OCI-LY7 (cell line): ENCODE results near the gene KRTAP10-10. TPM values are rescaled to one million over a fixed set of nuclear protein-coding genes. Genes with fewer than 3 reads are reported as not detected.

Source experiments
- BruUV-seq: library from RNA; stranded (reverse); fragments of 400-500 nt; replicated peaks from 2 replicates; lab custom pipeline; 2021; lab: Mats Ljungman, UMichigan
- CTCF ChIA-PET: fragments of 300-600 bp; sonication (Branson Sonifier 250); formaldehyde crosslinking; loops from one replicate; lab custom pipeline; 2022; ENCODE audit warnings: antibody characterized with exemption; ENCODE audit not compliant: unreplicated experiment; lab: Charles Lee
- POLR2A ChIA-PET: fragments of 300-600 bp; sonication (Branson Sonifier 250); formaldehyde crosslinking; loops from one replicate; lab custom pipeline; 2022; ENCODE audit warnings: antibody characterized with exemption; lab: Charles Lee
- DNase-seq: peaks from one replicate; pipeline ENCODE4 v3.0.0-alpha.2; 2015; ENCODE audit warnings: low spot score
- H2AFZ ChIP-seq: fragments of 200-600 bp; sonication (generic), shearing (Covaris generic); 2 replicates; pipeline ENCODE4 v1.6.1; 2014; ENCODE audit warnings: mild to moderate bottlenecking, antibody characterized with exemption, low read length, moderate library complexity
- H3K27ac ChIP-seq: fragments of 200-600 bp; sonication (generic); 2 replicates; pipeline ENCODE4 v1.5.1; 2014; ENCODE audit warnings: mixed run types, low read depth, mild to moderate bottlenecking, moderate library complexity, low read length, inconsistent platforms; ENCODE audit not compliant: poor library complexity, severe bottlenecking
- H3K36me3 ChIP-seq: fragments of 200-600 bp; sonication (generic); 2 replicates; pipeline ENCODE4 v1.6.1; 2014; ENCODE audit warnings: mild to moderate bottlenecking, antibody characterized with exemption, low read length, moderate library complexity, mixed read lengths; ENCODE audit not compliant: insufficient read depth
- H3K4me1 ChIP-seq: fragments of 200-600 bp; sonication (generic); 2 replicates; pipeline ENCODE4 v1.5.1; 2014; ENCODE audit warnings: mild to moderate bottlenecking, low read length; ENCODE audit not compliant: insufficient read depth, poor library complexity, severe bottlenecking
- H3K4me2 ChIP-seq: fragments of 200-600 bp; sonication (generic); 2 replicates; pipeline ENCODE4 v1.6.1; 2014; ENCODE audit warnings: mild to moderate bottlenecking, low read length
- H3K4me3 ChIP-seq: fragments of 200-600 bp; sonication (generic); 2 replicates; pipeline ENCODE4 v1.5.1; 2014; ENCODE audit warnings: mild to moderate bottlenecking, low read depth, low read length; ENCODE audit not compliant: poor library complexity, severe bottlenecking
- H3K79me2 ChIP-seq: fragments of 200-600 bp; sonication (generic); 2 replicates; pipeline ENCODE4 v1.6.1; 2016; ENCODE audit warnings: low read depth, mild to moderate bottlenecking, low read length, moderate library complexity, mixed read lengths; ENCODE audit not compliant: insufficient read depth
- H3K9me2 ChIP-seq: fragments of 200-600 bp; sonication (generic); 2 replicates; pipeline ENCODE4 v1.6.1; 2016; ENCODE audit warnings: mild to moderate bottlenecking, low read length, mixed read lengths; ENCODE audit not compliant: insufficient read depth
- H3K9me3 ChIP-seq: fragments of 200-600 bp; sonication (generic); 2 replicates; pipeline ENCODE4 v1.6.1; 2014; ENCODE audit warnings: mild to moderate bottlenecking, mixed run types, low read length, mixed read lengths
- H4K20me1 ChIP-seq: fragments of 200-600 bp; sonication (generic); 2 replicates; pipeline ENCODE4 v1.6.1; 2014; ENCODE audit warnings: mild to moderate bottlenecking, antibody characterized with exemption, low read length, moderate library complexity, mixed read lengths; ENCODE audit not compliant: insufficient read depth
- EZH2phosphoT487 ChIP-seq: fragments of 200-600 bp; sonication (generic); IDR thresholded peaks from 2 replicates; pipeline ENCODE4 v1.6.1; 2018; ENCODE audit warnings: low read depth, borderline replicate concordance, mild to moderate bottlenecking, mixed run types, antibody characterized with exemption, low read length, moderate library complexity, mixed read lengths
- intact Hi-C: fragments of 100-400 bp; cut with micrococcal nuclease; formaldehyde crosslinking; loops from one replicate; pipeline ENCODE4 v1.10.0; 2022; ENCODE audit not compliant: unreplicated experiment
- total RNA-seq, 2 experiments: library from RNA; depleted of rRNA in 1 of 2; stranded (reverse); fragments of >200 nt in 1 of 2; shearing (Covaris generic) in 1 of 2; gene quantifications; 2 replicates each; pipeline ENCODE4 v1.2.3, GENCODE V29; 2014 to 2022
- TF ChIP-seq, protein P1 (sequence below): fragments of 200-600 bp; sonication (generic); conservative IDR thresholded peaks from 2 replicates; pipeline ENCODE4 v1.5.1; 2014; ENCODE audit warnings: mild to moderate bottlenecking, antibody characterized with exemption, low read length, moderate library complexity, mixed read lengths

The KRTAP10-10 gene
- total RNA-seq, 2 experiments from 2014 or later, result not detected

DNA sequence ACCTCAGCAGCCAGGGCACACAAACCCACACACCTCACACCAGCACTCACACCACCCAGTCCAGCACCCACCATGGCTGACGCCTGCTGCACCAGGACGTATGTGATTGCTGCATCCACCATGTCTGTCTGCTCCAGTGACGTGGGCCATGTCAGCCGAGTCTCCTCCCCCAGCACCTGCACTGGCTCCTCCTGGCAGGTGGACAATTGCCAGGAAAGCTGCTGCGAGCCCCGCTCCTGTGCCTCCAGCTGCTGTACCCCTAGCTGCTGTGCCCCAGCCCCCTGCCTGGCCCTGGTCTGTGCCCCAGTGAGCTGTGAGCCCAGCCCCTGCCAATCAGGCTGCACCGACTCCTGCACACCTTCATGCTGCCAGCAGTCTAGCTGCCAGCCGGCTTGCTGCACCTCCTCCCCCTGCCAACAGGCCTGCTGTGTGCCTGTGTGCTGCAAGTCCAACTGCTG lies 25.1 kb upstream of the KRTAP10-10 start, which contains the start of gene KRTAP10-8:
KRTAP10-8 (plus strand) TSS at position 51 of the 458 bp plus-strand sequence; CDS start at position 73, 22 bp downstream.
- Histone ChIP-seq H3K79me2 (no peaks in the 10 kb centered on the region), H3K4me3 (no peak within 1 kb of the TSS), H3K4me2 (no peak within 1 kb of the TSS), H3K4me1 (no peaks in the 10 kb centered on the region), H4K20me1 (no peaks in the 10 kb centered on the region), H3K9me3 (0 out of 2 replicates have a peak, but pooled peaks cover 9% of the 10 kb centered on the region), H3K36me3 (no peaks in the 10 kb centered on the region), H2AFZ (no peak within 1 kb of the TSS), H3K27ac (no peak within 1 kb of the TSS), H3K9me2 (no peaks in the 10 kb centered on the region)
- DNase-seq, result no peak
- POLR2A ChIA-PET, result no interaction called here
- BruUV-seq, result no TSS peak
- CTCF ChIA-PET, result no interaction called here
- no peak for TF ChIP-seq EZH2phosphoT487
- TF ChIP-seq, protein P1, sequence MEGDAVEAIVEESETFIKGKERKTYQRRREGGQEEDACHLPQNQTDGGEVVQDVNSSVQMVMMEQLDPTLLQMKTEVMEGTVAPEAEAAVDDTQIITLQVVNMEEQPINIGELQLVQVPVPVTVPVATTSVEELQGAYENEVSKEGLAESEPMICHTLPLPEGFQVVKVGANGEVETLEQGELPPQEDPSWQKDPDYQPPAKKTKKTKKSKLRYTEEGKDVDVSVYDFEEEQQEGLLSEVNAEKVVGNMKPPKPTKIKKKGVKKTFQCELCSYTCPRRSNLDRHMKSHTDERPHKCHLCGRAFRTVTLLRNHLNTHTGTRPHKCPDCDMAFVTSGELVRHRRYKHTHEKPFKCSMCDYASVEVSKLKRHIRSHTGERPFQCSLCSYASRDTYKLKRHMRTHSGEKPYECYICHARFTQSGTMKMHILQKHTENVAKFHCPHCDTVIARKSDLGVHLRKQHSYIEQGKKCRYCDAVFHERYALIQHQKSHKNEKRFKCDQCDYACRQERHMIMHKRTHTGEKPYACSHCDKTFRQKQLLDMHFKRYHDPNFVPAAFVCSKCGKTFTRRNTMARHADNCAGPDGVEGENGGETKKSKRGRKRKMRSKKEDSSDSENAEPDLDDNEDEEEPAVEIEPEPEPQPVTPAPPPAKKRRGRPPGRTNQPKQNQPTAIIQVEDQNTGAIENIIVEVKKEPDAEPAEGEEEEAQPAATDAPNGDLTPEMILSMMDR, result no peak
- intact Hi-C loops, result no loop called here

DNA sequence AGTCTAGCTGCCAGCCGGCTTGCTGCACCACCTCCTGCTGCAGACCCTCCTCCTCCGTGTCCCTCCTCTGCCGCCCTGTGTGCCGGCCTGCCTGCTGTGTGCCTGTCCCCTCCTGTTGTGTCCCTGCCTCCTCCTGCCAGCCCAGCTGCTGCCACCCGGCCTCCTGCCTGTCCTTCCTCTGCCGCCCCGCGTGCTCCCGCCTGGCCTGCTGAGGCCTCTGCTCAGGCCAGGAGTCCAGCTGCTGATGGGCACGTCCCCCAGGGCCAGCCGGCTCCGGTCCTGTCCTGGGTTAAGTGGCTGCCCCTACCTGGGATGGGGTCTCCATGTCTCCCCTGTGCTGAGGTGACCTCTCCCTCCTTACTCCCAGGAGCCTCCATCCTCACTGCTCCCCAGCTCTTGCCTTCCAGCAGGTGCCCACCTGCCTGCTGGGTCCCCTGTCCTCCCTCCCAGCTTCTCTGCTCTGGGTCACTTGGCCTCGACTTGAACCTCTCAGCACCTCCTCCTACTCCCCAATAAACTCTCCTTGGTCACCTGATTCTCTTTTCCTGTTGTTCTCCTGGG lies 24.4 kb upstream of the KRTAP10-10 start:
- no peaks in the 10 kb centered on the region for H3K9me2 ChIP-seq
- no peak overlapping the region for H3K4me3 ChIP-seq
- DNase-seq, result no peak
- H3K4me1 ChIP-seq, result no peaks in the 10 kb centered on the region
- no peak for TF ChIP-seq EZH2phosphoT487
- TF ChIP-seq, protein P1, result no peak
- no peaks in the 10 kb centered on the region for H4K20me1 ChIP-seq
- CTCF ChIA-PET, result no interaction called here
- no peaks in the 10 kb centered on the region for H3K79me2 ChIP-seq
- no TSS peak for BruUV-seq
- no peak overlapping the region for H2AFZ ChIP-seq
- H3K27ac ChIP-seq, result no peak overlapping the region
- intact Hi-C loops, result no loop called here
- H3K4me2 ChIP-seq, result no peak overlapping the region
- no peaks in the 10 kb centered on the region for H3K36me3 ChIP-seq
- POLR2A ChIA-PET, result no interaction called here
- 0 out of 2 replicates have a peak, but pooled peaks cover 9% of the 10 kb centered on the region for H3K9me3 ChIP-seq
